GM19035 (cell line): ENCODE data around the gene RUNX1.
A peak's percentile ranks its signal among the peaks of the same experiment; 100 is the strongest.

ENCODE experiments used
- ATAC-seq: cut with Tn5 transposase; IDR thresholded peaks from one replicate; pipeline ENCODE4 v1.9.1; 2021; ENCODE audit not compliant: unreplicated experiment

The RUNX1 gene

GRCh38 chr21:35037384-35037765 lies 11.7 kb downstream of the RUNX1 start:
- no peak for ATAC-seq

GRCh38 chr21:35036465-35037383 lies 12.4 kb downstream of the RUNX1 start:
- ATAC-seq, result no peak

- ATAC-seq, result no peak
These were observed 13.5 kb downstream of the RUNX1 start for GRCh38 chr21:35035581-35035980.

GRCh38 chr21:35035116-35035515 lies 14.0 kb downstream of the RUNX1 start:
- no peak for ATAC-seq

- ATAC-seq, result no peak
These were observed 14.7 kb downstream of the RUNX1 start for GRCh38 chr21:35034203-35034926.

- no peak for ATAC-seq
These were observed 16.4 kb downstream of the RUNX1 start for GRCh38 chr21:35032474-35033263.

GRCh38 chr21:35028451-35028978 lies 20.6 kb downstream of the RUNX1 start:
- no peak for ATAC-seq

- ATAC-seq, result no peak
These were observed 21.3 kb downstream of the RUNX1 start for GRCh38 chr21:35027563-35028450.

GRCh38 chr21:35026617-35027562 lies 22.2 kb downstream of the RUNX1 start:
- peak; percentile 87 for ATAC-seq

GRCh38 chr21:35026153-35026500 lies 23.0 kb downstream of the RUNX1 start:
- ATAC-seq, result no peak

- ATAC-seq, result no peak
These were observed 23.6 kb downstream of the RUNX1 start for GRCh38 chr21:35025206-35026152.

GRCh38 chr21:35024513-35024912 lies 24.6 kb downstream of the RUNX1 start:
- ATAC-seq, result no peak

GRCh38 chr21:35024071-35024420 lies 25.1 kb downstream of the RUNX1 start:
- no peak for ATAC-seq

- no peak for ATAC-seq
These were observed 25.6 kb downstream of the RUNX1 start for GRCh38 chr21:35023396-35024070.

GRCh38 chr21:35021546-35021945 lies 27.6 kb downstream of the RUNX1 start:
- no peak for ATAC-seq

GRCh38 chr21:35020902-35021301 lies 28.2 kb downstream of the RUNX1 start:
- no peak for ATAC-seq

GRCh38 chr21:35020436-35020835 lies 28.7 kb downstream of the RUNX1 start:
- no peak for ATAC-seq

- no peak for ATAC-seq
These were observed 29.5 kb downstream of the RUNX1 start for GRCh38 chr21:35019631-35020032.
